HG03159 (cell line): ENCODE results near the gene SAV1.
"Not testable (repeated sequence)": the region's sequence is repeated elsewhere in the genome, so short reads cannot be mapped to it uniquely, and the experiment has no call there.

Experiments used
- ATAC-seq: cut with Tn5 transposase; IDR thresholded peaks from one replicate; pipeline ENCODE4 v1.9.1; 2021; ENCODE audit warnings: mild to moderate bottlenecking, moderate library complexity; ENCODE audit not compliant: unreplicated experiment

The SAV1 gene

GRCh38 chr14:50666772-50667683, 1.1 kb downstream of the SAV1 start:
- no peak for ATAC-seq

- peak; percentile 37 for ATAC-seq
Observed at GRCh38 chr14:50665300-50665699, 2.8 kb downstream of the SAV1 start.

GRCh38 chr14:50664579-50664978, 3.5 kb downstream of the SAV1 start:
- not testable (repeated sequence) for ATAC-seq

GRCh38 chr14:50659327-50659974, 8.7 kb downstream of the SAV1 start:
- no peak for ATAC-seq

- no peak for ATAC-seq
Observed at GRCh38 chr14:50658203-50658602, 9.9 kb downstream of the SAV1 start.

- no peak for ATAC-seq
Observed at GRCh38 chr14:50657753-50658152, 10.4 kb downstream of the SAV1 start.

- no peak for ATAC-seq
Observed at GRCh38 chr14:50656776-50657175, 11.3 kb downstream of the SAV1 start.

GRCh38 chr14:50649691-50650090, 18.4 kb downstream of the SAV1 start:
- no peak for ATAC-seq

GRCh38 chr14:50647753-50648152, 20.4 kb downstream of the SAV1 start:
- ATAC-seq, result no peak

GRCh38 chr14:50647282-50647681, 20.8 kb downstream of the SAV1 start:
- ATAC-seq, result peak; percentile 85

GRCh38 chr14:50635141-50635540, 33.0 kb downstream of the SAV1 start:
- no peak for ATAC-seq

GRCh38 chr14:50633954-50634353, 34.2 kb downstream of the SAV1 start:
- no peak for ATAC-seq

- no peak for ATAC-seq
Observed at GRCh38 chr14:50631408-50631821, 36.7 kb downstream of the SAV1 start.

- ATAC-seq, result not testable (repeated sequence)
Observed at GRCh38 chr14:50624947-50625346, 43.2 kb downstream of the SAV1 start.

- no peak for ATAC-seq
Observed at GRCh38 chr14:50624447-50624846, 43.7 kb downstream of the SAV1 start.

- ATAC-seq, result no peak
Observed at GRCh38 chr14:50622978-50623377, 45.1 kb downstream of the SAV1 start.

GRCh38 chr14:50620341-50620740, 47.8 kb downstream of the SAV1 start:
- no peak for ATAC-seq

- no peak for ATAC-seq
Observed at GRCh38 chr14:50619569-50620141, 48.5 kb downstream of the SAV1 start.

- no peak for ATAC-seq
Observed at GRCh38 chr14:50616275-50616674, 51.8 kb downstream of the SAV1 start.

- no peak for ATAC-seq
Observed at GRCh38 chr14:50615552-50615951, 52.6 kb downstream of the SAV1 start.

GRCh38 chr14:50615056-50615455, 53.0 kb downstream of the SAV1 start:
- ATAC-seq, result no peak

GRCh38 chr14:50612806-50613205, 55.3 kb downstream of the SAV1 start:
- ATAC-seq, result no peak
